Effector CD4-positive, alpha-beta T cell (primary cell): ENCODE measurements around the gene CSNK2B.
A peak's percentile ranks its signal among the peaks of the same experiment; 100 is the strongest.

Experiments used
- DNase-seq: peaks from one replicate; pipeline ENCODE4 v3.0.0-alpha.2; 2020
- total RNA-seq: gene quantifications from one replicate; lab custom pipeline; 2026; lab: John Stamatoyannopoulos, UW

CSNK2B gene
- 6.0 reads per million, percentile 23 among the genes with 10 or more reads in this experiment for total RNA-seq

GRCh38 chr6:31665501-31666336 lies at the start of gene CSNK2B:
Gene CSNK2B, plus strand, starts transcription at chr6:31666080. Its CDS starts 752 bp downstream, at chr6:31666832.
- peak; percentile 99 for DNase-seq

GRCh38 chr6:31617010-31617409 lies 48.9 kb upstream of the CSNK2B start:
- DNase-seq, result no peak

- DNase-seq, result peak; percentile 94
Measured at GRCh38 chr6:31619805-31620585, 45.9 kb upstream of the CSNK2B start.

- no peak for DNase-seq
Measured at GRCh38 chr6:31620586-31621319, 45.1 kb upstream of the CSNK2B start, which contains the start of gene PRRC2A. Gene PRRC2A, plus strand, starts transcription at chr6:31620715. Its CDS starts 2,075 bp downstream, at chr6:31622790.

GRCh38 chr6:31621320-31621939 lies 44.5 kb upstream of the CSNK2B start:
- no peak for DNase-seq

- DNase-seq, result no peak
Measured at GRCh38 chr6:31621991-31622390, 43.9 kb upstream of the CSNK2B start.

GRCh38 chr6:31622684-31623091 lies 43.2 kb upstream of the CSNK2B start:
- no peak for DNase-seq

- DNase-seq, result no peak
Measured at GRCh38 chr6:31624070-31624469, 41.8 kb upstream of the CSNK2B start.

- no peak for DNase-seq
Measured at GRCh38 chr6:31626952-31627351, 38.9 kb upstream of the CSNK2B start.

- no peak for DNase-seq
Measured at GRCh38 chr6:31627690-31628287, 38.1 kb upstream of the CSNK2B start.

- DNase-seq, result no peak
Measured at GRCh38 chr6:31629014-31629413, 36.9 kb upstream of the CSNK2B start.

- no peak for DNase-seq
Measured at GRCh38 chr6:31630177-31630934, 35.5 kb upstream of the CSNK2B start.

GRCh38 chr6:31631209-31631608 lies 34.7 kb upstream of the CSNK2B start:
- no peak for DNase-seq

GRCh38 chr6:31631681-31632278 lies 34.1 kb upstream of the CSNK2B start:
- DNase-seq, result no peak

GRCh38 chr6:31632279-31632946 lies 33.5 kb upstream of the CSNK2B start:
- no peak for DNase-seq

- DNase-seq, result no peak
Measured at GRCh38 chr6:31633447-31633846, 32.4 kb upstream of the CSNK2B start.

- no peak for DNase-seq
Measured at GRCh38 chr6:31634131-31634530, 31.7 kb upstream of the CSNK2B start.

GRCh38 chr6:31634969-31635575 lies 30.8 kb upstream of the CSNK2B start:
- DNase-seq, result no peak

GRCh38 chr6:31636698-31637596 lies 28.9 kb upstream of the CSNK2B start:
- no peak for DNase-seq
